RPMI8226 (cell line): ENCODE results near the gene PTPRN2.
"Not testable (repeated sequence)": the region's sequence is repeated elsewhere in the genome, so short reads cannot be mapped to it uniquely, and the experiment has no call there.

Experiments used
- DNase-seq: peaks from one replicate; pipeline ENCODE4 v3.0.0-alpha.2; 2015

Gene PTPRN2

GRCh38 chr7:158508802-158509385, 78.7 kb downstream of the PTPRN2 start:
- DNase-seq: no peak

GRCh38 chr7:158508321-158508720, 79.3 kb downstream of the PTPRN2 start:
- peak; percentile 35 for DNase-seq

GRCh38 chr7:158507917-158508316, 79.7 kb downstream of the PTPRN2 start:
- DNase-seq: no peak

- not testable (repeated sequence) for DNase-seq
Measured at GRCh38 chr7:158507175-158507574, 80.4 kb downstream of the PTPRN2 start.

GRCh38 chr7:158506626-158507025, 81.0 kb downstream of the PTPRN2 start:
- no peak for DNase-seq

GRCh38 chr7:158505683-158506082, 81.9 kb downstream of the PTPRN2 start:
- DNase-seq: no peak

- DNase-seq: no peak
Measured at GRCh38 chr7:158502068-158502750, 85.4 kb downstream of the PTPRN2 start.

- DNase-seq: no peak
Measured at GRCh38 chr7:158501393-158502067, 86.1 kb downstream of the PTPRN2 start.

- no peak for DNase-seq
Measured at GRCh38 chr7:158500651-158501052, 87.0 kb downstream of the PTPRN2 start.

GRCh38 chr7:158499082-158499455, 88.6 kb downstream of the PTPRN2 start:
- no peak for DNase-seq

GRCh38 chr7:158498443-158499081, 89.1 kb downstream of the PTPRN2 start:
- no peak for DNase-seq

GRCh38 chr7:158497627-158498026, 90.0 kb downstream of the PTPRN2 start:
- no peak for DNase-seq

- DNase-seq: peak; percentile 56
Measured at GRCh38 chr7:158495786-158496185, 91.8 kb downstream of the PTPRN2 start.

GRCh38 chr7:158495216-158495615, 92.4 kb downstream of the PTPRN2 start:
- peak; percentile 23 for DNase-seq

GRCh38 chr7:158494643-158495042, 93.0 kb downstream of the PTPRN2 start:
- no peak for DNase-seq

- peak; percentile 57 for DNase-seq
Measured at GRCh38 chr7:158494162-158494586, 93.4 kb downstream of the PTPRN2 start.

- DNase-seq: no peak
Measured at GRCh38 chr7:158492367-158492764, 95.3 kb downstream of the PTPRN2 start.

- DNase-seq: no peak
Measured at GRCh38 chr7:158491094-158491493, 96.5 kb downstream of the PTPRN2 start.

- DNase-seq: no peak
Measured at GRCh38 chr7:158490171-158490782, 97.3 kb downstream of the PTPRN2 start.

- DNase-seq: no peak
Measured at GRCh38 chr7:158489462-158490155, 98.0 kb downstream of the PTPRN2 start.

GRCh38 chr7:158488181-158488971, 99.2 kb downstream of the PTPRN2 start:
- no peak for DNase-seq

GRCh38 chr7:158487631-158488151, 99.9 kb downstream of the PTPRN2 start:
- DNase-seq: no peak
